H1 (cell line): Measurements from ENCODE around the gene TWF2.

Experiments used
- ATF3 ChIP-seq: IDR thresholded peaks from 2 replicates; pipeline ENCODE4 v1.6.1; 2011; ENCODE audit warnings: low read depth, mild to moderate bottlenecking, low read length; ENCODE audit not compliant: insufficient read depth
- BRCA1 ChIP-seq: IDR thresholded peaks from 2 replicates; pipeline ENCODE4 v1.6.1; 2012; ENCODE audit warnings: low read depth, low read length, improper control_type of control experiment
- CTCF ChIP-seq, 3 experiments: IDR thresholded peaks; 1 replicate in 2 of 3; 2 replicates in 1 of 3; pipeline versions ENCODE4 v1.5.1 to v1.6.1; 2011; ENCODE audit warnings: low read length in 3 of 3, mild to moderate bottlenecking in 3 of 3, inconsistent platforms in 2 of 3, low read depth in 1 of 3, moderate library complexity in 1 of 3; ENCODE audit not compliant: insufficient read depth in 1 of 3; ENCODE audit errors: control extremely low read depth in 1 of 3
- EGR1 ChIP-seq: IDR thresholded peaks from 2 replicates; pipeline ENCODE4 v1.6.1; 2011; ENCODE audit warnings: low read depth, low read length, borderline replicate concordance
- EP300 ChIP-seq, 2 experiments: IDR thresholded peaks; 1 replicate in 1 of 2; 2 replicates in 1 of 2; pipeline ENCODE4 v1.6.1; 2011 to 2012; ENCODE audit warnings: low read depth in 2 of 2, low read length in 2 of 2, mild to moderate bottlenecking in 2 of 2, borderline replicate concordance in 1 of 2, inconsistent platforms in 1 of 2, moderate library complexity in 1 of 2
- JUN ChIP-seq: IDR thresholded peaks from 2 replicates; pipeline ENCODE4 v1.6.1; 2011; ENCODE audit warnings: low read depth, mild to moderate bottlenecking, improper control_type of control experiment, low read length
- JUND ChIP-seq: IDR thresholded peaks from 2 replicates; pipeline ENCODE4 v1.6.1; 2011; ENCODE audit warnings: mild to moderate bottlenecking, improper control_type of control experiment, low read length
- RAD21 ChIP-seq, 2 experiments: IDR thresholded peaks in 1 of 2; conservative IDR thresholded peaks in 1 of 2; 2 replicates each; pipeline ENCODE4 v1.6.1; 2011; ENCODE audit warnings: low read depth in 2 of 2, low read length in 2 of 2, improper control_type of control experiment in 1 of 2, inconsistent platforms in 1 of 2, mild to moderate bottlenecking in 1 of 2, moderate library complexity in 1 of 2
- SP1 ChIP-seq: IDR thresholded peaks from 2 replicates; pipeline ENCODE4 v1.6.1; 2011; ENCODE audit warnings: low read depth, low read length
- SUZ12 ChIP-seq: fragments of 200-600 bp; sonication (generic); IDR thresholded peaks from 2 replicates; pipeline ENCODE4 v1.6.1; 2012; ENCODE audit warnings: mild to moderate bottlenecking, inconsistent platforms, low read length, moderate library complexity, mixed read lengths
- YY1 ChIP-seq: IDR thresholded peaks from 2 replicates; pipeline ENCODE4 v1.6.1; 2011; ENCODE audit warnings: low read depth, mild to moderate bottlenecking, low read length

- TF ChIP-seq EP300 (IDR thresholded peaks at IDR 0.05; ENCODE audit: borderline replicate concordance in 1 of 2, low read depth in 2 of 2, low read length in 2 of 2) (no peak), RAD21 (IDR thresholded peaks at IDR 0.05 in 1 of 2, conservative IDR thresholded peaks at IDR 0.05 in 1 of 2; ENCODE audit: low read depth in 2 of 2, low read length in 2 of 2) (no peak), CTCF (IDR thresholded peaks at IDR 0.05; ENCODE audit: control extremely low read depth in 1 of 3, insufficient read depth in 1 of 3, low read depth in 1 of 3, low read length in 3 of 3) (no peak), YY1 (no peak), SP1 (no peak), BRCA1 (no peak), JUN (no peak), EGR1 (no peak), ATF3 (no peak), SUZ12 (no peak), JUND (no peak)
These were observed 12.6 kb downstream of the TWF2 start for GRCh38 chr3:52226229-52226817.
